CD4-positive, alpha-beta T cell (primary cell): ENCODE results near the gene POLA1. TPM values are rescaled to one million over a fixed set of nuclear protein-coding genes. Genes with fewer than 3 reads are reported as not detected.

Experiments used
- ATAC-seq: fragments of 200-7000 bp; cut with Tn5 transposase; one replicate; pipeline ENCODE4 v1.10.0; 2022; ENCODE audit warnings: mild to moderate bottlenecking; ENCODE audit not compliant: poor library complexity
- CTCF ChIA-PET: fragments of 350-600 bp; sonication (Branson Sonifier 250); formaldehyde crosslinking; loops from one replicate; lab custom pipeline; 2021; ENCODE audit warnings: antibody characterized with exemption, inconsistent platforms; lab: Charles Lee
- POLR2A ChIA-PET: fragments of 350-600 bp; sonication (Branson Sonifier 250); formaldehyde crosslinking; loops from one replicate; lab custom pipeline; 2021; ENCODE audit warnings: antibody characterized with exemption, inconsistent platforms; lab: Charles Lee
- DNase-seq, 14 experiments: peaks; one replicate each; pipeline ENCODE4 v3.0.0-alpha.2; 2013 to 2020; ENCODE audit warnings: mixed read lengths in 2 of 14
- H3K27ac ChIP-seq, 2 donors: one replicate each; pipeline versions ENCODE4 v1.5.1 to v1.7.0; 2013; ENCODE audit warnings: low read length in 2 of 2, low read depth in 1 of 2, mild to moderate bottlenecking in 1 of 2
- H3K27me3 ChIP-seq, 2 experiments: 1 replicate in 1 of 2; 2 replicates in 1 of 2; pipeline versions ENCODE4 v1.6.1 to v1.7.0; 2013; ENCODE audit warnings: low read length in 2 of 2, control low read depth in 1 of 2, mild to moderate bottlenecking in 1 of 2, moderate library complexity in 1 of 2; ENCODE audit not compliant: insufficient read depth in 2 of 2, control insufficient read depth in 1 of 2
- H3K36me3 ChIP-seq: one replicate; pipeline ENCODE4 v1.6.1; 2013; ENCODE audit warnings: low read length, control low read depth; ENCODE audit not compliant: insufficient read depth
- H3K4me1 ChIP-seq: one replicate; pipeline ENCODE4 v1.6.1; 2013; ENCODE audit warnings: low read length, control low read depth; ENCODE audit not compliant: insufficient read depth
- H3K4me3 ChIP-seq: one replicate; pipeline ENCODE4 v1.5.1; 2013; ENCODE audit warnings: mild to moderate bottlenecking, low read length, moderate library complexity
- H3K9me3 ChIP-seq, 2 experiments: 1 replicate in 1 of 2; 2 replicates in 1 of 2; pipeline versions ENCODE4 v1.6.1 to v1.7.0; 2013; ENCODE audit warnings: low read length in 2 of 2, mild to moderate bottlenecking in 2 of 2, control low read depth in 1 of 2, moderate library complexity in 1 of 2; ENCODE audit not compliant: control insufficient read depth in 1 of 2, insufficient read depth in 1 of 2
- H3K27ac Mint-ChIP-seq: one replicate; pipeline ENCODE4 v1.8.0; 2020; ENCODE audit warnings: mixed read lengths
- H3K27me3 Mint-ChIP-seq: one replicate; pipeline ENCODE4 v1.8.0; 2021; ENCODE audit warnings: mixed read lengths
- H3K36me3 Mint-ChIP-seq: one replicate; pipeline ENCODE4 v1.8.0; 2021; ENCODE audit warnings: low read depth, mixed read lengths
- H3K4me1 Mint-ChIP-seq: one replicate; pipeline ENCODE4 v1.8.0; 2021; ENCODE audit warnings: low read depth, mixed read lengths
- H3K4me3 Mint-ChIP-seq: one replicate; pipeline ENCODE4 v1.8.0; 2020; ENCODE audit warnings: mild to moderate bottlenecking, mixed read lengths
- H3K9me3 Mint-ChIP-seq: one replicate; pipeline ENCODE4 v1.8.0; 2020; ENCODE audit warnings: mixed read lengths
- CTCF ChIP-seq: fragments of 200-600 bp; IDR thresholded peaks from one replicate; pipeline ENCODE4 v1.8.0; 2022; ENCODE audit warnings: antibody characterized with exemption, mild to moderate bottlenecking
- intact Hi-C, 2 experiments: fragments of 100-400 bp; cut with DNase I in 1 of 2; cut with micrococcal nuclease in 1 of 2; formaldehyde crosslinking; loops; one replicate each; pipeline versions ENCODE4 v1.15.1 to v1.9.0; 2023 to 2025; cut with DNase I, micrococcal nuclease
- total RNA-seq, 174 experiments: library from RNA in 2 of 174; stranded (reverse) in 2 of 174; gene quantifications; one replicate each; pipeline ENCODE4 v1.2.3 and lab custom pipeline; 2021 to 2026

Gene POLA1
- total RNA-seq, 2 experiments from 2014 or later, result 4.7 TPM

GRCh38 chrX:24886916-24887315 is 193.2 kb downstream of the POLA1 start:
- POLR2A ChIA-PET, result no interaction called here
- Histone ChIP-seq H3K4me3 (no peak overlapping the region), H3K27ac (no peak overlapping the region), H3K4me1 (no peaks in the 10 kb centered on the region), H3K27me3 (no peaks in the 10 kb centered on the region), H3K36me3 (no peaks in the 10 kb centered on the region), H3K9me3 (no peaks in the 10 kb centered on the region)
- H3K9me3 Mint-ChIP-seq, result no peaks in the 10 kb centered on the region
- no peak for TF ChIP-seq CTCF
- intact Hi-C loops, result no loop called here
- H3K27ac Mint-ChIP-seq, result no peak overlapping the region
- DNase-seq (no peak), ATAC-seq (no peak)
- H3K4me1 Mint-ChIP-seq, result no peaks in the 10 kb centered on the region
- peaks cover 26% of the 10 kb centered on the region for H3K36me3 Mint-ChIP-seq
- CTCF ChIA-PET, result no interaction called here
- no peak overlapping the region for H3K4me3 Mint-ChIP-seq
- no peaks in the 10 kb centered on the region for H3K27me3 Mint-ChIP-seq

GRCh38 chrX:24890677-24891076 is 197.0 kb downstream of the POLA1 start:
- ATAC-seq (no peak), DNase-seq (no peak)
- intact Hi-C loops, result no loop called here
- Histone ChIP-seq H3K36me3 (peaks cover 3% of the 10 kb centered on the region), H3K4me3 (no peak overlapping the region), H3K4me1 (no peaks in the 10 kb centered on the region), H3K27me3 (no peaks in the 10 kb centered on the region), H3K27ac (no peak overlapping the region), H3K9me3 (no peaks in the 10 kb centered on the region)
- no peak for TF ChIP-seq CTCF
- ChIA-PET CTCF (no interaction called here), POLR2A (no interaction called here)
- Mint-ChIP-seq H3K9me3 (no peaks in the 10 kb centered on the region), H3K4me3 (no peak overlapping the region), H3K4me1 (no peaks in the 10 kb centered on the region), H3K36me3 (peaks cover 51% of the 10 kb centered on the region), H3K27ac (no peak overlapping the region), H3K27me3 (no peaks in the 10 kb centered on the region)

GRCh38 chrX:24899391-24899790 is 205.7 kb downstream of the POLA1 start:
- H3K27ac ChIP-seq, result no peak overlapping the region
- CTCF ChIA-PET, result no interaction called here
- ATAC-seq, result no peak

More at GRCh38 chrX:24899391-24899790, 205.7 kb downstream of the POLA1 start:
- H3K9me3 Mint-ChIP-seq, result no peaks in the 10 kb centered on the region
- no peaks in the 10 kb centered on the region for H3K4me1 ChIP-seq
- H3K36me3 Mint-ChIP-seq, result peaks cover 38% of the 10 kb centered on the region
- no peaks in the 10 kb centered on the region for H3K27me3 ChIP-seq
- POLR2A ChIA-PET, result no interaction called here
- H3K4me3 Mint-ChIP-seq, result no peak overlapping the region
- no peak for DNase-seq
- no peaks in the 10 kb centered on the region for H3K9me3 ChIP-seq
- TF ChIP-seq CTCF, result no peak
- H3K4me1 Mint-ChIP-seq, result no peaks in the 10 kb centered on the region
- no peaks in the 10 kb centered on the region for H3K27me3 Mint-ChIP-seq
- peaks cover 2% of the 10 kb centered on the region for H3K36me3 ChIP-seq
- intact Hi-C loops, result no loop called here
- H3K27ac Mint-ChIP-seq, result no peak overlapping the region
- H3K4me3 ChIP-seq, result no peak overlapping the region
